GM12892 (cell line): ENCODE measurements around the gene TMEM87B.

Experiments
- POLR2A ChIP-seq: IDR thresholded peaks from 2 replicates; pipeline ENCODE4 v1.6.1; 2011; ENCODE audit warnings: low read depth, low read length, control low read depth
- POLR2AphosphoS5 ChIP-seq: IDR thresholded peaks from 2 replicates; pipeline ENCODE4 v1.6.1; 2011; ENCODE audit warnings: low read depth, low read length, control low read depth
- TAF1 ChIP-seq: IDR thresholded peaks from 2 replicates; pipeline ENCODE4 v1.6.1; 2011; ENCODE audit warnings: low read depth, mild to moderate bottlenecking, control low read depth, low read length, borderline replicate concordance

DNA sequence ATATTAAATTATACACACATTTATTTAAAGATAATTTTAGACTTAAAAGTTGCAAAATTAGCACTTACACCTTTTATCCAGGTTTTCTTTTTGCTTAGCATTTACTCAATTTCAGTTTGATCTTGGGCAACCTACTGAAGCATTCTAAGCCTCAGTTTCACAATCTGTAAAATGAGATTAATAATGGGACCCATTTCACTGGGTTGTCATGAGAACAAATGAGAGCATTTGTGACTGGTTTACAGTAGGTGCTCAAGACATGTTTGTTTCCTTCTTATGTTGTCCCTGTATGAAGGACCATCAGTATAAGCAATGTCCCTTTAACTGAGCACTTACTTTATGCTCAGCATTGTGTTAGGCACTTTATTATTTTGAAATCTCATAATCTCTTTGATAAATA, 78.3 kb downstream of the TMEM87B start:
- TF ChIP-seq POLR2A (no peak), TAF1 (no peak), POLR2AphosphoS5 (no peak)
